K562 (cell line): ENCODE results near the gene HRC. TPM values are rescaled to one million over a fixed set of nuclear protein-coding genes. Genes with fewer than 3 reads are reported as not detected.

Experiments used
- ATAC-seq: fragments of 200-7000 bp; cut with Tn5 transposase; 3 replicates; pipeline ENCODE4 v1.9.1; 2020; ENCODE audit warnings: moderate library complexity
- BruUV-seq: library from RNA; stranded (reverse); fragments of 400-500 nt; replicated peaks from 2 replicates; lab custom pipeline; 2021; lab: Mats Ljungman, UMichigan
- CTCF ChIA-PET: fragments of 300-600 bp; formaldehyde crosslinking; extraction: SDS; loops from one replicate; lab custom pipeline; 2021; ENCODE audit warnings: low intra/inter-chr PET ratio; lab: Yijun Ruan, JAX
- POLR2A ChIA-PET: fragments of 300-600, 350-650 bp; sonication (Branson Sonifier 250); formaldehyde crosslinking; extraction: SDS; loops from one replicate; lab custom pipeline; 2021; ENCODE audit warnings: antibody characterized with exemption, inconsistent platforms; lab: Yijun Ruan, JAX
- DNase-seq, 4 experiments: peaks; one replicate each; pipeline versions ENCODE4 v3.0.0 to v3.0.0-alpha.2; 2011 to 2018; ENCODE audit warnings: low spot score in 3 of 4, mixed read lengths in 3 of 4; ENCODE audit errors: extremely low read depth in 1 of 4
- FAIRE-seq: peaks from 2 replicates; lab custom pipeline; 2011; peaks lifted over from hg19 to GRCh38; lab: Jason Lieb, UNC
- H2AFZ ChIP-seq: 2 replicates; pipeline ENCODE4 v1.6.0; 2011; ENCODE audit warnings: low read depth, low read length, control low read depth, inconsistent platforms
- H3K27ac ChIP-seq: fragments of 200-600 bp; 3 replicates; pipeline ENCODE4 v1.8.0; 2011; ENCODE audit warnings: low read depth, mild to moderate bottlenecking, control low read depth, inconsistent platforms, low read length, moderate library complexity, mixed read lengths; ENCODE audit errors: extremely low read depth
- H3K27me3 ChIP-seq, 2 experiments: fragments of 300-600 bp in 1 of 2; 2 replicates in 1 of 2; 3 replicates in 1 of 2; pipeline versions ENCODE4 v1.6.0 to v1.8.0; 2011; ENCODE audit warnings: inconsistent platforms in 2 of 2, low read length in 2 of 2, mild to moderate bottlenecking in 1 of 2, mixed read lengths in 1 of 2, moderate library complexity in 1 of 2; ENCODE audit not compliant: control insufficient read depth in 2 of 2, insufficient read depth in 2 of 2
- H3K36me3 ChIP-seq: fragments of 300-600 bp; 3 replicates; pipeline ENCODE4 v1.8.0; 2011; ENCODE audit warnings: mild to moderate bottlenecking, low read length, inconsistent platforms; ENCODE audit not compliant: control insufficient read depth, insufficient read depth
- H3K4me1 ChIP-seq, 2 experiments: fragments of 200-600 bp in 1 of 2; replicated peaks in 1 of 2; 2 replicates in 1 of 2; 3 replicates in 1 of 2; pipeline versions ENCODE4 v1.5.1 to v1.8.0; 2011; ENCODE audit warnings: inconsistent platforms in 2 of 2, low read length in 2 of 2, mild to moderate bottlenecking in 1 of 2, mixed read lengths in 1 of 2, moderate library complexity in 1 of 2; ENCODE audit not compliant: control insufficient read depth in 2 of 2, insufficient read depth in 2 of 2
- H3K4me2 ChIP-seq: 2 replicates; pipeline ENCODE4 v1.6.1; 2011; ENCODE audit warnings: low read length, control low read depth, inconsistent platforms, mixed read lengths; ENCODE audit not compliant: insufficient read depth
- H3K4me3 ChIP-seq: fragments of 200-600 bp; sonication (generic), shearing (Covaris generic); 2 replicates; pipeline ENCODE4 v1.5.1; 2016; ENCODE audit warnings: control low read depth, inconsistent platforms
- H3K79me2 ChIP-seq: fragments of 200-600 bp; 3 replicates; pipeline ENCODE4 v1.8.0; 2011; ENCODE audit warnings: low read length, inconsistent platforms; ENCODE audit not compliant: control insufficient read depth, insufficient read depth
- H3K9ac ChIP-seq, 2 experiments: 2 replicates each; pipeline versions ENCODE4 v1.6.0 to v1.6.1; 2011; ENCODE audit warnings: low read depth in 2 of 2, low read length in 2 of 2, control low read depth in 1 of 2, inconsistent platforms in 1 of 2, mild to moderate bottlenecking in 1 of 2, mixed read lengths in 1 of 2; ENCODE audit not compliant: insufficient read depth in 1 of 2
- H3K9me1 ChIP-seq: one replicate; pipeline ENCODE4 v1.6.0; 2011; ENCODE audit warnings: inconsistent platforms, mild to moderate bottlenecking, low read length, moderate library complexity; ENCODE audit not compliant: control insufficient read depth, insufficient read depth
- H3K9me3 ChIP-seq: replicated peaks from 2 replicates; pipeline ENCODE4 v1.5.1; 2011; ENCODE audit warnings: low read depth, low read length, inconsistent platforms; ENCODE audit not compliant: control insufficient read depth, insufficient read depth
- H4K20me1 ChIP-seq: replicated peaks from 2 replicates; pipeline ENCODE4 v1.6.1; 2011; ENCODE audit warnings: low read length, inconsistent platforms, mixed read lengths; ENCODE audit not compliant: control insufficient read depth, insufficient read depth
- ARHGAP35 ChIP-seq: fragments of 450-650 bp; IDR thresholded peaks from 2 replicates; pipeline ENCODE4 v1.6.1; 2018; ENCODE audit not compliant: partially characterized antibody
- MNT ChIP-seq, 2 experiments: fragments of 450-650 bp; conservative IDR thresholded peaks; 2 replicates each; pipeline ENCODE4 v1.6.1; 2017; ENCODE audit warnings: mild to moderate bottlenecking in 2 of 2, moderate library complexity in 2 of 2
- NFXL1 ChIP-seq: fragments of 450-650 bp; formaldehyde crosslinking; IDR thresholded peaks from 2 replicates; pipeline ENCODE4 v1.4.0; 2021; ENCODE audit warnings: mild to moderate bottlenecking
- RBFOX2 ChIP-seq: fragments of 200-400 bp; formaldehyde crosslinking; IDR thresholded peaks from 2 replicates; pipeline ENCODE4 v1.6.1; 2017; ENCODE audit warnings: low read depth, mild to moderate bottlenecking, low read length, moderate library complexity
- RUNX1 ChIP-seq: sonication (generic); IDR thresholded peaks from 2 replicates; pipeline ENCODE4 v1.6.1; 2016; ENCODE audit warnings: antibody characterized with exemption, low read depth
- TGIF2 ChIP-seq: sonication (generic); formaldehyde crosslinking; IDR thresholded peaks from 2 replicates; pipeline ENCODE4 v1.8.1; 2022; ENCODE audit warnings: mild to moderate bottlenecking, missing genetic modification reagents, moderate library complexity
- ZBTB34 ChIP-seq: fragments of 250-450 bp; sonication (Bioruptor Pico); IDR thresholded peaks from 2 replicates; pipeline ENCODE4 v1.8.0; 2021; ENCODE audit warnings: mild to moderate bottlenecking, moderate library complexity
- ZNF324 ChIP-seq: fragments of 250-450 bp; sonication (Bioruptor Pico); IDR thresholded peaks from 2 replicates; pipeline ENCODE4 v1.4.0; 2020; ENCODE audit warnings: mild to moderate bottlenecking
- ZNF740 ChIP-seq, 3 experiments: fragments of 200-800 bp in 1 of 3; sonication (Bioruptor generic) in 1 of 3; sonication (generic) in 1 of 3; formaldehyde crosslinking in 1 of 3; IDR thresholded peaks; 2 replicates each; pipeline versions ENCODE4 v1.6.1 to v1.8.0; 2016 to 2022; ENCODE audit warnings: mild to moderate bottlenecking in 2 of 3, missing compliant biosample characterization in 2 of 3, missing genetic modification characterization in 2 of 3, missing genetic modification reagents in 1 of 3
- WGBS: fragments of 100-300 bp; shearing (Covaris generic); methylation state at CpG from one replicate; pipeline ENCODE4 v1.1.6; 2016; ENCODE audit warnings: low coverage, mixed read lengths; ENCODE audit not compliant: insufficient coverage; ENCODE audit errors: missing lambda C conversion rate; 5-methylcytosine and 5-hydroxymethylcytosine counted together
- in situ Hi-C: fragments of 300-500 bp; cut with MboI; formaldehyde crosslinking; loops from 4 replicates; pipeline ENCODE4 v1.15.0; 2018; ENCODE audit warnings: inconsistent platforms, mixed read lengths
- intact Hi-C: fragments of 100-400 bp; cut with micrococcal nuclease; formaldehyde crosslinking; loops from 2 replicates; pipeline ENCODE4 v1.14.2; 2022
- polyA plus RNA-seq, 8 experiments: library from polyadenylated mRNA; depleted of rRNA in 4 of 8; stranded (reverse) in 5 of 8; unstranded in 3 of 8; fragments of >200 nt; fragmentation: Nextera tagmentation in 2 of 8; fragmentation: Illumina TruSeq in 1 of 8; extraction: Ambion mirVana in 2 of 8; extraction: Trizol in 1 of 8; gene quantifications; 2 replicates each; pipeline versions ENCODE4 v1.2.1 to v1.2.3, GENCODE V29; 2011 to 2014; ENCODE audit warnings: inconsistent platforms in 1 of 8, missing spikeins in 1 of 8
- total RNA-seq, 7 experiments: library from RNA; depleted of rRNA in 6 of 7; stranded (reverse); fragments of >200 nt in 6 of 7; fragmentation: Illumina TruSeq in 2 of 7; extraction: Trizol in 2 of 7; gene quantifications; 2 replicates each; pipeline versions ENCODE4 v1.2.1 to v1.2.3, GENCODE V29; 2011 to 2021; ENCODE audit warnings: low replicate concordance in 1 of 7

Gene HRC
- total and polyA plus RNA-seq, 9 of the 15 experiments (the other 6 are each of a cell fraction or from before 2014, with no cell fraction given), result 0.66 to 18.7 (median 13.1) TPM

GRCh38 chr19:49130325-49130724 is 24.9 kb downstream of the HRC start:
- Histone ChIP-seq H3K36me3 (peaks cover 45% of the 10 kb centered on the region; the same call in 2 of the 3 replicates), H3K9ac (peak overlapping the region in 1 of 2 experiments; percentile 27; a peak in 1 of 4 replicates), H3K9me3 (no peaks in the 10 kb centered on the region), H3K4me2 (no peak overlapping the region), H2AFZ (no peak overlapping the region), H3K27me3 (no peaks in the 10 kb centered on the region), H3K4me3 (no peak overlapping the region), H4K20me1 (no peaks in the 10 kb centered on the region), H3K9me1 (no peaks in the 10 kb centered on the region), H3K4me1 (peaks cover 19 to 63% of the 10 kb centered on the region in 2 experiments), H3K79me2 (peaks cover 17% of the 10 kb centered on the region; the same call in 2 of the 3 replicates), H3K27ac (no peak overlapping the region)
- TF ChIP-seq RBFOX2, result 0 out of 2 replicates have a peak, but pooled peaks have one; percentile 22
- TF ChIP-seq TGIF2, result no peak
- POLR2A ChIA-PET, result interaction anchor here (0.6 to 3.1 kb wide), 6 partner anchors 9 to 669 kb away, joined by 3 to 15 read pairs (median 7); no protein-coding TSS in a partner anchor
- ATAC-seq (no peak), DNase-seq (no peak), FAIRE-seq (no peak)
- CTCF ChIA-PET, result no interaction called here
- no TSS peak for BruUV-seq
- WGBS, result 98% methylated on average over 14 of the region's 24 CpGs
- intact Hi-C loops, result no loop called here
- in situ Hi-C loops, result no loop called here

GRCh38 chr19:49129238-49129583 is 26.0 kb downstream of the HRC start:
- Histone ChIP-seq H3K4me3 (peak overlapping the region; percentile 55), H3K4me1 (peaks cover 19 to 61% of the 10 kb centered on the region in 2 experiments), H3K9me1 (no peaks in the 10 kb centered on the region), H3K9me3 (no peaks in the 10 kb centered on the region), H3K9ac (peak overlapping the region; percentile 76 to 92), H3K27ac (peak overlapping the region; percentile 71), H3K27me3 (no peaks in the 10 kb centered on the region), H3K36me3 (peaks cover 33% of the 10 kb centered on the region; the same call in 2 of the 3 replicates), H2AFZ (peak overlapping the region; percentile 100), H3K79me2 (peaks cover 17% of the 10 kb centered on the region; the same call in 2 of the 3 replicates), H3K4me2 (peak overlapping the region; percentile 100), H4K20me1 (no peaks in the 10 kb centered on the region)
- DNase-seq (peak; percentile 80 to 95 (median 86)), FAIRE-seq (peak; percentile 89), ATAC-seq (peak; percentile 78)
- in situ Hi-C loops, result no loop called here
- 1% methylated on average over 16 of the region's 16 CpGs for WGBS
- no TSS peak for BruUV-seq
- ChIA-PET POLR2A (interaction anchor here (0.8 to 3.1 kb wide), 6 partner anchors 9 to 20 kb away, joined by 3 to 15 read pairs (median 6); no protein-coding TSS in a partner anchor), CTCF (interaction anchor here (1.1 kb wide), 1 partner anchor 28 kb away, joined by 5 read pairs; no protein-coding TSS in a partner anchor)
- intact Hi-C loops, result loop anchor here (2.0 kb wide), 1 partner anchor 14 kb away; no protein-coding TSS in a partner anchor
- no peak for TF ChIP-seq ZNF324 (CRISPR knock-in tag)
- TF ChIP-seq NFXL1 (CRISPR knock-in tag), result no peak
- no peak for TF ChIP-seq RUNX1
- TF ChIP-seq MNT (conservative IDR thresholded peaks at IDR 0.05), result peak; percentile 90 to 94
- no peak for TF ChIP-seq ZBTB34 (CRISPR knock-in tag)
- no peak for TF ChIP-seq ARHGAP35
- TF ChIP-seq ZNF740 (CRISPR knock-in tag; IDR thresholded peaks at IDR 0.05), result 0 out of 2 replicates have a peak, but pooled peaks have one; percentile 40
- TF ChIP-seq ZNF740 (tag; IDR thresholded peaks at IDR 0.05), result no peak
